CD4-positive, alpha-beta T cell treated with Interleukin-17A for 1 hour (primary cell): ENCODE data around the gene ASPRV1.

Experiments used
- DNase-seq: peaks from one replicate; pipeline ENCODE4 v3.0.0-alpha.2; 2020

Gene ASPRV1

GRCh38 chr2:69937968-69938367 is 23.5 kb downstream of the ASPRV1 start:
- DNase-seq = no peak

GRCh38 chr2:69936906-69937305 is 24.5 kb downstream of the ASPRV1 start:
- no peak for DNase-seq

GRCh38 chr2:69935011-69935410 is 26.4 kb downstream of the ASPRV1 start:
- no peak for DNase-seq

- no peak for DNase-seq
Measured at GRCh38 chr2:69934614-69934908, 26.9 kb downstream of the ASPRV1 start.

- no peak for DNase-seq
Measured at GRCh38 chr2:69933839-69934613, 27.4 kb downstream of the ASPRV1 start.

- DNase-seq = no peak
Measured at GRCh38 chr2:69933254-69933828, 28.1 kb downstream of the ASPRV1 start.

GRCh38 chr2:69932596-69932922 is 28.9 kb downstream of the ASPRV1 start:
- no peak for DNase-seq

- no peak for DNase-seq
Measured at GRCh38 chr2:69931832-69932595, 29.4 kb downstream of the ASPRV1 start.

GRCh38 chr2:69926849-69927515 is 34.4 kb downstream of the ASPRV1 start:
- DNase-seq = no peak

- DNase-seq = no peak
Measured at GRCh38 chr2:69923116-69923515, 38.3 kb downstream of the ASPRV1 start.

- no peak for DNase-seq
Measured at GRCh38 chr2:69918401-69918800, 43.0 kb downstream of the ASPRV1 start.

GRCh38 chr2:69917852-69918251 is 43.6 kb downstream of the ASPRV1 start:
- no peak for DNase-seq

- DNase-seq = no peak
Measured at GRCh38 chr2:69916106-69916505, 45.3 kb downstream of the ASPRV1 start.

GRCh38 chr2:69914950-69915945 is 46.2 kb downstream of the ASPRV1 start, which contains the start of gene MXD1:
MXD1 (plus strand) TSS chr2:69915109; CDS start chr2:69915331, 222 bp downstream.
- DNase-seq = peak; percentile 27

- DNase-seq = peak; percentile 100
Measured at GRCh38 chr2:69914164-69914949, 47.1 kb downstream of the ASPRV1 start.

GRCh38 chr2:69911985-69912563 is 49.4 kb downstream of the ASPRV1 start:
- DNase-seq = peak; percentile 80
